Stimulated activated naive B cell treated with anti-CD40 and anti-IgM and Interleukin-4, amounts not matched to agents 10 μg/mL and 1 μg/mL and 100 μg/mL, for 72 hours (primary cell): ENCODE measurements around the gene TTC16.
"Not testable (repeated sequence)": the region's sequence is repeated elsewhere in the genome, so short reads cannot be mapped to it uniquely, and the experiment has no call there.

Source experiments
- ATAC-seq, 2 donors: fragments of 150-1000 bp; cut with Tn5 transposase; replicated peaks; 2 replicates each; pipeline ENCODE4 v1.10.0; 2021; ENCODE audit warnings: moderate library complexity in 1 of 2
- DNase-seq: peaks from one replicate; pipeline ENCODE4 v3.0.0; 2021
- H3K27ac Mint-ChIP-seq: one replicate; pipeline ENCODE4 v1.8.0; 2022; ENCODE audit warnings: mild to moderate bottlenecking, mixed read lengths
- H3K27me3 Mint-ChIP-seq, 2 donors: one replicate each; pipeline ENCODE4 v1.8.0; 2022; ENCODE audit warnings: mixed read lengths in 2 of 2
- H3K36me3 Mint-ChIP-seq, 2 donors: one replicate each; pipeline ENCODE4 v1.8.0; 2022; ENCODE audit warnings: mixed read lengths in 2 of 2, mild to moderate bottlenecking in 1 of 2
- H3K4me1 Mint-ChIP-seq, 2 donors: one replicate each; pipeline ENCODE4 v1.8.0; 2022; ENCODE audit warnings: mixed read lengths in 2 of 2, mild to moderate bottlenecking in 1 of 2
- H3K4me3 Mint-ChIP-seq, 2 donors: one replicate each; pipeline ENCODE4 v1.8.0; 2022; ENCODE audit warnings: mild to moderate bottlenecking in 2 of 2, mixed read lengths in 2 of 2, moderate library complexity in 1 of 2
- H3K9me3 Mint-ChIP-seq, 2 donors: one replicate each; pipeline ENCODE4 v1.8.0; 2022; ENCODE audit warnings: mixed read lengths in 2 of 2, mild to moderate bottlenecking in 1 of 2

Gene TTC16

DNA sequence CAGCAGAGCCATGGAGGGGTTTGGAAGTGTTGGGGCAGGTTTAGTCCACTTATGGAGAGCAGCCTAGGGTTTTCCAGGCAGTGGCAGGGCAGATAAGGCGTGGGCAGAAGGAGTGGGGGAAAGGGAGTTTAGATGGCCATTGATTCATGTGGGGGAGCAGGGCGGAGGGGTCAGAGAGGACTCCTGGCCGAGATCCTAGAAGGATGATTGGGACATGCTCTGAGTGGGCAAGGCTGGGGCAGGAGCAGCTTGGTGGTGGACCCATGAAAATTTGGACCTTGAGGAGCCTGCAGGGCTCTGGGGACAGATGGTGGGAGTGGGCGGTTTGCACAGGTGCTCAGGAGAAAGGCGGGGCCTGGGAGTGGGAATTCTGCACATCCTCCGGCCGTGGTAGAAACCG lies 37.3 kb downstream of the TTC16 start:
- Mint-ChIP-seq H3K36me3 (peaks cover 37 to 47% of the 10 kb centered on the region in 2 donors), H3K27ac (peak overlapping the region; percentile 42), H3K27me3 (no peaks in the 10 kb centered on the region), H3K9me3 (no peaks in the 10 kb centered on the region), H3K4me1 (peaks cover 7 to 16% of the 10 kb centered on the region in 2 donors), H3K4me3 (no peak overlapping the region)
- ATAC-seq (no peak), DNase-seq (no peak)

DNA sequence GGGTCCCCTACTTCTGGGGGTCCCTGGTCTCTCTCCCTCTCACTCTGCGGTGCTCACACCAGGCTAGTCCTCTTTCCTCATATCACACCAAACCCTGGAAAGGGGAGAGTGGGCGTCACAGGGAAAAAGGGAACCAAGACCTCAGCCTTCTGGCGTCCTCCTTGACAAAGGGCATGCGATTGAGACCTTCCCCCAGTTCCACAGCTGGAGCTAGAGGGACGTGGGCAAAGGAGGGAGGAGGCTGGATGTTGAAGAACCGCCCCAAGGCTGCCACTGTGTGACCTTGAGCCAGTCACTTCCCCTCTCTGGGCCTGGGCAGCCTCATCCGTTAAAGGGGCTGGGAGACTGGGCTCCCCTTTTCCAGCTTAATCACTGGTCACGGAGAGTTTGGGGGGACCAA lies 37.7 kb downstream of the TTC16 start:
- Mint-ChIP-seq H3K9me3 (no peaks in the 10 kb centered on the region), H3K4me1 (peaks cover 10 to 20% of the 10 kb centered on the region in 2 donors), H3K27me3 (no peaks in the 10 kb centered on the region), H3K4me3 (no peak overlapping the region), H3K36me3 (peaks cover 35 to 47% of the 10 kb centered on the region in 2 donors), H3K27ac (peak overlapping the region; percentile 14)
- no peak for DNase-seq
- ATAC-seq = no peak

DNA sequence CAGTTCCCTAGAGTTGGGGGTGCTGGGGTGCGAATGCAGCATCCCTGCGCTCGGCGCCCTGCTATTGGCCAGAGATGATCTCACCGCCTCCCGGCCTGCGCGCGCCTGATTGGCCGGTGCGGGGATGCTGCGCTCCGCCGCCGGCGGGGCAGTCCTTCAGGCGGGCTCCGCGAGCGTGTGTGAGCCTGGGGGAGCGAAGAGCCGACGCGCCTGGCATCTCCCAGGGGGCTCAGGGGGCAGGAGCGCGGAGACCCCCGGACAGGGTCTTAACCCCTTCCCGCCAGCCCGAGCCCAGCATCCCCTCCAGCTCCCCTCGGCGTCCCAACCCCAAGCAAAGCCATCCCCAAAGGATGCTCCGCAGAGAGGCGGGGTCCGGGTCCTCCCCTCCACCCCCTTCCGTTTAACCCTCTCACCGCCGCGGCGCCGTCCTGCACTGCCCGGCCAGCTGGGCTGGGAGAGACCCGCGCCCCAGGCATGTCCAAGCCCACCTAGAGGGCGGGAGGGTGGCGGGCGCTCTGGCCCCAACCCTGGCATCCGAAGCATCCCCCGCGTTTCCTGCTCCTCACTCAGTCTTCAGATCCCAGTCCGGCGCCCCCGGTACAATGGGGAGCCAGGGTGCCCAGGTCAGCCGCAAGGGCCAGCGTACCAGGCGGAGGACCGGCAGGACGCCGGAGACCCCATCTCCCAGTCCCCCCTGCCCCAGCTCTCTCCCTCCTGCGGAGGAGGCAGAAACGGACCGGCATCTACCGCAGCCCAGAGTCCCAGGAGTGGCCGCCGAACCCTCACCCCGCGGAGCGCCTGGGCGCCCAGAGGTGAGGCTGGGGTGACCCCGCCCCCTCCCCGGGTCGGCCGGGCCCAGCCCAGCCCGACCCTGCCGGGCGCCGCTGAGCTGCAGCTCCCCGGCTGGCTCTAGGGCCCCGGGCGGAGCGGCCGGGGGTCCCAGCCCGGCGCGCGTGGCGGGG lies 38.5 kb downstream of the TTC16 start:
- Mint-ChIP-seq H3K4me3 (no peak overlapping the region), H3K27me3 (no peaks in the 10 kb centered on the region), H3K9me3 (no peaks in the 10 kb centered on the region), H3K27ac (no peak overlapping the region), H3K4me1 (peaks cover 13 to 23% of the 10 kb centered on the region in 2 donors), H3K36me3 (peaks cover 35 to 44% of the 10 kb centered on the region in 2 donors)
- ATAC-seq (no peak), DNase-seq (no peak)

DNA sequence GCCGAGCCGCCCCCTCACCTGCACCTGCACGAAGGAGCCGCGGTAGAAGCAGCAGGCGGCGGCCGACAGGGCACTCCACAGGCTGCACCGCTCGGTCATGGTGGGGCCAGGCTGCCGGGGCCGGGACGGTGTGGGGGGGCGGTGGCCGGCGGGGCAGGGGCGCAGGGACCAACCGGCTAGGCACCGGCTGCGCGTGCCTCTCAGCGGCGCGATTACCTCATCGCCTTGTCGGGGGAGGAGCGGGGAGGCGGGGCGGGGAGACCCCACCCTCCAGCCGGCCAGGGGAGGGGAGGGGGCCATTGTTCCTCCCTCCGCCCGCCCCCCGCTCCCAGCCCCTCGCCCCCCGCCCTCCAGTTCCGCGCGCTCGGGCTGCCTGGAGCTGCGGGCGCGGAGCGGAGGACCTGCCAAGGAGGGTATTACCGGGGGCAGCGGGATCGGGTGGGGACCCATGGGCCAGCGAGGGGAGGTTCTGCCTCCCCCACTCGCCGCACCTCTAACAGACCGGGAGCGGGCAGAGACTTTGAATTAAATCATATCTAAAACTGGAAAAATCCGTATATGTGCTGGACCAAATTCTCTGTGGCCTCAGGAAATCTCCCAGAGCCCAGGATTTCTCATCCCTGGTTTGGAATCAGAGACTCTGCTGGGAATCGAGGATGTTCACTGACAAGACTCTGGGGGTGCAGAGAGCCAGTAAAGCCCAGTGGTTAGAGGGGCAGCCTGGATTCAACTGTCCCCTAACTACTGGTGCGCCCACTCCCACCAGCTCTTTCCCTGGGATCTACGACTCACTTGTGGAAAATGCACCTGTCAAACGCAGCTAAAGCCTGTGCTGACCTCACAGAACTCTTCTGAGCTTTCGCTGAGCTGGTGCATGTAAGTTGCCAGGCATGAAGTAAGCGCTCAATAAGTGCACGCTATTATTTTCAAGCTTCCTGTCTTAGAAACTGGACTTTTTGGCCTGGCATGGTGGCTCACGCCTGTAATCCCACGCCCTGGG lies 39.5 kb downstream of the TTC16 start:
- H3K4me1 Mint-ChIP-seq = peaks cover 13 to 23% of the 10 kb centered on the region in 2 donors
- DNase-seq (no peak), ATAC-seq (no peak)
- no peaks in the 10 kb centered on the region for H3K9me3 Mint-ChIP-seq
- H3K4me3 Mint-ChIP-seq = no peak overlapping the region
- H3K27me3 Mint-ChIP-seq = no peaks in the 10 kb centered on the region
- peaks cover 30 to 37% of the 10 kb centered on the region in 2 donors for H3K36me3 Mint-ChIP-seq
- H3K27ac Mint-ChIP-seq = no peak overlapping the region

DNA sequence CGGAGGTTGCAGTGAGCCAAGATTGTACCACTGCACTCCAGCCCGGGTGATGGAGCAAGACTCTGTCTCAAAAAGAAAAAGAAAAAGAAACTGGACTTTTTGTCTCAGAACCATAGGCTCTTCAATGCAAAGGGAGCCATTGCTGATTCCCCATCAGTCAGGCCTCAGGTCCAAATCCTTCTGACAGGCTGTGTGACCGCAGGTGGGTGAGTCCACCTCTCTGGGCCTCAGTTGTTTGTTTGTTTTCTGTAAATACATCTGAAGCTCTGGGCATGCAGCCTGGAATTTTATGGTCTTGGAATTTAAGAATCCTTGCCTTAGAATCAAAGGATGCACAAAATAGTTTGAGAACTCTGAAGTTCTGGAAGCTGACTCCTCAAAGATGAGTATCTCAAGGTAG lies 40.4 kb downstream of the TTC16 start:
- Mint-ChIP-seq H3K4me3 (no peak overlapping the region), H3K27ac (no peak overlapping the region), H3K27me3 (no peaks in the 10 kb centered on the region), H3K9me3 (no peaks in the 10 kb centered on the region), H3K36me3 (peaks cover 27 to 33% of the 10 kb centered on the region in 2 donors), H3K4me1 (peaks cover 15 to 23% of the 10 kb centered on the region in 2 donors)
- DNase-seq (no peak), ATAC-seq (no peak)

DNA sequence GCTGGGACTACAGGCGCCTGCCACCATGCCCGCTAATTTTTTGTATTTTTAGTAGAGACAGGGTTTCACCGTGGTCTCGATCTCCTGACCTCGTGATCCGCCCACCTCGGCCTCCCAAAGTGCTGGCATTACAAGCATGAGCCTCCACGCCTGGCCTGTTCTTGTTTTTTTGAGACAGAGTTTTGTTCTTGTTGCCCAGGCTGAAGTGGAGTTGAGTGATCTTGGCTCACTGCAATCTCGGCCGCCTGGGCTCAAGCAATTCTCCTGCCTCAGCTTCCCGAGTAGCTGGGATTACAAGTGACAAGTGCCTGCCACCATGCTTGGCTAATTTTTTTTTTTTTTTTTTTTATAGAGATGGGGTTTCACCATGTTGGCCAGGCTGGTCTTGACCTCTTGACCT lies 40.9 kb downstream of the TTC16 start:
- not testable (repeated sequence) for H3K27me3 Mint-ChIP-seq, DNase-seq, H3K27ac Mint-ChIP-seq, H3K4me3 Mint-ChIP-seq, H3K9me3 Mint-ChIP-seq, ATAC-seq
- peaks cover 15 to 23% of the 10 kb centered on the region in 2 donors for H3K4me1 Mint-ChIP-seq
- peaks cover 28 to 30% of the 10 kb centered on the region in 2 donors for H3K36me3 Mint-ChIP-seq

DNA sequence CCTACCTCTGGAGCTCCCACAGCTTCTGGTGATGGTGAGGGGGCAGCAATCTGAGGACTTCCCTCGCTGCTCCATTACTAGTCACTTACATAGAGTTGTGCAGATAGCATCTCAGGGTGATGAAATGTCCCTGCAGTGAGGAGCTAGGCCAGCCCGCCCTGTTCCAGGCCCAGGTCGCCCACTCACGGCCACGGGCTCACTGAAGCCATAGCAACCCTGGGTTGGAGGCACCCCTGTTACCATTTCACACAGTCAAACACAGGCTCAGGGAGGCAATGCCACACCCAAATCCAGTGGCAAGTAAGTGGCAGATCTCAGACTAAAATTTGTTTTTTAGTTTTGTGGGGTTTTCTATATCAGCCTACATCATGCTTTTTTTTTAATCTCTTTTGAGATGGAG lies 43.0 kb downstream of the TTC16 start:
- Mint-ChIP-seq H3K4me1 (peaks cover 23 to 30% of the 10 kb centered on the region in 2 donors), H3K36me3 (peaks cover 32 to 33% of the 10 kb centered on the region in 2 donors), H3K4me3 (no peak overlapping the region), H3K9me3 (no peaks in the 10 kb centered on the region), H3K27ac (peak overlapping the region; percentile 88), H3K27me3 (no peaks in the 10 kb centered on the region)
- ATAC-seq (no peak), DNase-seq (no peak)

DNA sequence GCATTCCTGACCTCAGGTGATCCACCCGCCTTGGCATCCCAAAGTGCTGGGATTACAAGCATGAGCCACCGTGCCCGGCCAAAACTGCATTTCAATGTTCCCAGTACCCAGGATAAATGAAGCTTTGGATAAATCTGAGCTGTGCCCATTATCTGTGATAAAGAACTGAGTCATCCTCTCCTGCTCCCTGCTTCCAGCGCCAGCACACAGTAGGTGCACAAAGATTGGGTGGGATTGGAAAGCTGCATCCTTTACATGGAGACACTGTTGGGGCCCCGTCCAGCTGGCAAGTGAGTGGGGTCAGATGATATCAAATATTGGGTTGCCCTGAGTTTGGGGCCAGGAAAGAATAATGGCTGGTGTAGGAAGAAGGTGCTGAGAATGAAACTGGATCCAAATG lies 45.2 kb downstream of the TTC16 start:
- ATAC-seq (no peak), DNase-seq (no peak)
- peak overlapping the region; percentile 69 for H3K27ac Mint-ChIP-seq
- no peak overlapping the region for H3K4me3 Mint-ChIP-seq
- H3K4me1 Mint-ChIP-seq = peaks cover 38 to 48% of the 10 kb centered on the region in 2 donors
- peaks cover 46 to 54% of the 10 kb centered on the region in 2 donors for H3K36me3 Mint-ChIP-seq
- no peaks in the 10 kb centered on the region for H3K27me3 Mint-ChIP-seq
- no peaks in the 10 kb centered on the region for H3K9me3 Mint-ChIP-seq

DNA sequence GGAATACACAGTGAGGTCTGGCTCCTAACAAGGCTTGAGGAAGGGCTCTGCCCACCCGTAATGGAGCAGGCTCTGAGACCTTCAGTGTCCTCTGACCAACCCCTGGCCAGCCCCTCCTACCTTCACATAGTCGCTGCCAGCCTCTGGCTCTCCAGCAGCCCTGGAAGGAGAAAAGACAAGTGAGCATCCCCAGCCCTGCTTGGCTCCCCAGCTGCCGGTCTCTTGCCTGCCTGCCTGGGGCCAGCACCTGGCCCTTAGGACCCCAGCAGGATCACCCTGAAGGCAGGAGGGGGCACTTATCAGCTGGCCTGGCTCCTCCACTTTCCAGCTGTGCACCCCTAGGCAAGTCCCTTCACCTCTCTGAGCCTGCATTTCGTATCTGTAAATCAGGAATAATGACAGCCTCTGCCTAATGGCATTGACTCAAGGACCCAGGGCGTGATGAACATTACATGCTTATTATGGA lies 45.6 kb downstream of the TTC16 start:
- ATAC-seq (no peak), DNase-seq (no peak)
- Mint-ChIP-seq H3K27me3 (no peaks in the 10 kb centered on the region), H3K9me3 (no peaks in the 10 kb centered on the region), H3K27ac (peak overlapping the region; percentile 51), H3K4me3 (no peak overlapping the region), H3K4me1 (peaks cover 42 to 53% of the 10 kb centered on the region in 2 donors), H3K36me3 (peaks cover 50 to 58% of the 10 kb centered on the region in 2 donors)

DNA sequence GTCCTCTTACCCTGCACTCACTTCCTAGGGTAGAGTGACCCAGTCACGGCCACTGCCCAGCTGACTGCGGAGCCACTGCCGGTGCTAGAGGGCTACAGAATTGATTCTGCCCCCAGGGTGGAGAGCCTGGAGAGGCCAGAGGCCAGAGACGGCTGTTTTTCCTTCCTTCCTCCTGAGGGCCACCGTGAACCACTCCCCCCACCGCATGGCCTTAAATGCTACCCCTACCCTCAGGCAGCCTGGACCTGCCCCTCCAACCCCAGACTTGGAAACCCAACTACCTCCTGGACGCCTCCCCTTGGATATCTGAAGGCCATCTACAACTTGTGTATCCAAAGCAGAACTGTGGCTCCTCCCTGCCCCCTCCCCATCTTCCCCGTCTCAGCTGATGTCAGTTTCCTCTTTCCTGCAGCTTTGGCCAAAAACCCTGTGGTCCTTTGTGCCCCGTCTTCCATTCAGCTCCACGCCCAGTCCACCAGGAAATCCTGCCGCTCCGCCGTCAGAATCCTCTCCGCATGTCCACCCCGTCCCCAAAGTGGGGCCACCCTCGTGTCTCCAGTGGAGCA lies 46.3 kb downstream of the TTC16 start:
- Mint-ChIP-seq H3K36me3 (peaks cover 56 to 64% of the 10 kb centered on the region in 2 donors), H3K4me1 (peaks cover 46 to 60% of the 10 kb centered on the region in 2 donors), H3K4me3 (no peak overlapping the region), H3K27ac (peak overlapping the region; percentile 81), H3K9me3 (no peaks in the 10 kb centered on the region), H3K27me3 (no peaks in the 10 kb centered on the region)
- DNase-seq (no peak), ATAC-seq (no peak)

DNA sequence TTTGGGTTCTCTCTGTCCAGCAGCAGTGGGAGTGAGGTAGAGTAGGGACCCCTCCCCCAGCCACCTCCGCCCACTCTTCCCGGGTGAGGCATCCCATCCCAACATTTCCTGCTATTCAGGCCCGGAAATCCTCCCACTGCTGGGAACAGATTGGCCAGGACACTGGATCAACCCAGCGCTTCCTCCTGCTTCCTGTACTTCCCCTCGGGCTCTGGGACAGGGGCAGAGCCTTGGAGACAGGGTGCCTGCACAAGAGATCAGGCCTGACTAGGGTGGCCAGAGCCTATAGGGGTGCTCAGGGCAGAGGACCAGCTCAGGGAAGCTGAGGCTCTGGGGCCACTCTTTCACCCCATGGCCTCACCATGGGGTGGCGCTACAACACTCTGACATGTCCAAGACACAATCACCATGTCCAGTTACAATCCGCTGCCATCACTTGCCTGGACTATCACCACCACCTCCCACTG lies 48.1 kb downstream of the TTC16 start:
- Mint-ChIP-seq H3K27me3 (no peaks in the 10 kb centered on the region), H3K36me3 (peaks cover 58 to 65% of the 10 kb centered on the region in 2 donors)
- ATAC-seq = peak; percentile 63 to 68

DNA sequence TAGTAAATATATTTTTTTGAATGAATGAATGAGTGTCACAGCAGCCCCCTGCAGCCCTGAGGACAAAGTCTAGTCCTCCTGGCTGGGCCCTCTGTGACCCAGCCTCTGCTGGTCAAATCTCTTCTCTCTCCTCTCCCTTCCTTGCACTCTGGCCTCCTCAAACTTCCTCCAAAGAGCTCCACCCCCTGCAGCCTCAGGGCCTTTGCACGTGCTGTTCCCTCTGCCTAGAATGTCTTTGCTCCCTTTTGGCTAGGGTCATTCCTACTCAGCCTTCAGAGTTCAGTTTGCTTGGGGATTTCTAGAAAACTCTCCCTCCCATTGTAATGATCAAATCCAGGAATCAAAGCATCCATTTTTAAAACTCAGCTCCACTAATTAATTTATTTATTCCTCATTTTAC lies 49.5 kb downstream of the TTC16 start:
- Mint-ChIP-seq H3K27me3 (no peaks in the 10 kb centered on the region), H3K4me3 (no peak overlapping the region), H3K4me1 (peaks cover 59 to 82% of the 10 kb centered on the region in 2 donors), H3K36me3 (peaks cover 65 to 72% of the 10 kb centered on the region in 2 donors), H3K27ac (peak overlapping the region; percentile 73), H3K9me3 (no peaks in the 10 kb centered on the region)
- no peak for ATAC-seq
- no peak for DNase-seq

More for the DNA sequence above, 48.1 kb downstream of the TTC16 start:
- Mint-ChIP-seq H3K4me3 (no peak overlapping the region), H3K27ac (peak overlapping the region; percentile 69), H3K4me1 (peaks cover 48 to 68% of the 10 kb centered on the region in 2 donors), H3K9me3 (no peaks in the 10 kb centered on the region)
- no peak for DNase-seq

DNA sequence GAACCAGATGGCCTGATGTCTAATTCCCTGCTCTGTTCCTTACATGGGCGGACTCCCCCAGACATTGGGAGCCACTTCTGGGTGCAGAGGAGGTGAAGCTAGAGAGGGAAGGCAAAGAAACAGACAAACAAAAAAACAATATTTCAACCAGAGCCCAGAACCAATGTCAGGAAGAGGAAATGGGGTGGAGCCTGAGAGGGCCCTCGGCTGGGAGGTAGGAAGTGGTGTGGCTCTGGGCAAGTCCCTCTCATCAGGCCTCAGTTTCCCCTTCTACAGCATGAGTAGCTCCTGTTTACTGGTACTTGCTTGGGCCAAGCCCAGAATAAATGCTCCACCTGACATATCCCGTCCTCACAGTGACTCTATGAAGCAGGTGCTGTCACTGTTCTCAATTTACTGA lies 51.5 kb downstream of the TTC16 start:
- H3K4me1 Mint-ChIP-seq = peaks cover 63 to 92% of the 10 kb centered on the region in 2 donors
- DNase-seq (no peak), ATAC-seq (no peak)
- peak overlapping the region in 1 of 2 donors; percentile 32 for H3K4me3 Mint-ChIP-seq
- no peaks in the 10 kb centered on the region for H3K27me3 Mint-ChIP-seq
- H3K9me3 Mint-ChIP-seq = no peaks in the 10 kb centered on the region
- H3K27ac Mint-ChIP-seq = peak overlapping the region; percentile 95
- peaks cover 63 to 73% of the 10 kb centered on the region in 2 donors for H3K36me3 Mint-ChIP-seq
